Psoas muscle (tissue), 8 donors: ENCODE measurements around the gene TBCK. TPM values are rescaled to one million over a fixed set of nuclear protein-coding genes. Genes with fewer than 3 reads are reported as not detected.

Source experiments
- ATAC-seq, 4 donors: fragments of 200-7000 bp; cut with Tn5 transposase; one replicate each; pipeline ENCODE4 v1.9.1; 2020; ENCODE audit warnings: moderate library complexity in 3 of 4, mild to moderate bottlenecking in 2 of 4
- DNase-seq, 2 donors: peaks; one replicate each; pipeline ENCODE4 v3.0.0-alpha.2; 2020
- H3K27ac ChIP-seq: fragments of 200-600 bp; one replicate; pipeline ENCODE4 v1.8.0; 2022
- H3K27me3 ChIP-seq, 3 donors: fragments of 200-600 bp in 1 of 3; one replicate each; pipeline versions ENCODE4 v1.6.1 to v1.8.0; 2013 to 2022; ENCODE audit warnings: low read length in 2 of 3, mild to moderate bottlenecking in 2 of 3, moderate library complexity in 1 of 3; ENCODE audit not compliant: insufficient read depth in 3 of 3
- H3K36me3 ChIP-seq, 2 donors: fragments of 200-600 bp in 1 of 2; one replicate each; pipeline versions ENCODE4 v1.6.1 to v1.8.0; 2013 to 2022; ENCODE audit warnings: low read depth in 1 of 2, mild to moderate bottlenecking in 1 of 2, moderate library complexity in 1 of 2; ENCODE audit not compliant: insufficient read depth in 1 of 2
- H3K4me1 ChIP-seq: fragments of 200-600 bp; one replicate; pipeline ENCODE4 v1.8.0; 2022
- H3K4me3 ChIP-seq: fragments of 200-600 bp; one replicate; pipeline ENCODE4 v1.8.0; 2022; ENCODE audit warnings: mild to moderate bottlenecking
- H3K9me3 ChIP-seq: fragments of 200-600 bp; one replicate; pipeline ENCODE4 v1.8.0; 2022
- CTCF ChIP-seq: fragments of 200-600 bp; IDR thresholded peaks from one replicate; pipeline ENCODE4 v1.8.0; 2022; ENCODE audit warnings: antibody characterized with exemption
- WGBS, 3 donors: extraction: QIAGEN DNeasy Blood & Tissue Kit; methylation state at CpG; one replicate each; pipeline versions ENCODE4 v1.1.6 to v1.1.7; 2013; 5-methylcytosine and 5-hydroxymethylcytosine counted together
- intact Hi-C, 2 donors: fragments of 100-400 bp; cut with DNase I; formaldehyde crosslinking; loops; one replicate each; pipeline versions ENCODE4 v1.11.0 to v1.14.2; 2022
- polyA plus RNA-seq, 3 donors: library from polyadenylated mRNA; stranded (reverse); fragments of 200-250 nt; gene quantifications; one replicate each; pipeline ENCODE4 v1.2.3, GENCODE V29; 2013
- total RNA-seq, 4 donors: library from RNA; stranded (reverse); fragmentation: NEBNext Ultra II Directional in 2 of 4; extraction: Animal tissue kit (Norgen Biotek cat#: 25700) in 2 of 4; gene quantifications; one replicate each; pipeline versions ENCODE4 v1.2.1 to v1.2.4, GENCODE V29; 2021 to 2023
- donor health status: healthy with polysubstance abuse.
- donor health status: DM: no; HTN: no; CAD: no; lungs with moderate emphysema.
- donor health status: Bipolar disorder and iron deficiency.
- donor health status: healthy.
- donor health status: DM: yes; HTN: yes; CAD: no.
- donor health status: DM: no; HTN: no; CAD: no.
- donor health status: DM: no; HTN: no; CAD: no.
- donor health status: DM: yes; HTN: yes; CAD: no.

The TBCK gene
- total and polyA plus RNA-seq, 7 donors = 1.9 to 16.8 (median 9.7) TPM

- H3K4me1 ChIP-seq = no peaks in the 10 kb centered on the region
- no peak overlapping the region for H3K27ac ChIP-seq
- H3K36me3 ChIP-seq = no peaks in the 10 kb centered on the region
- no peaks in the 10 kb centered on the region for H3K27me3 ChIP-seq
- peaks cover 5% of the 10 kb centered on the region for H3K9me3 ChIP-seq
- DNase-seq (no peak), ATAC-seq (no peak)
- intact Hi-C loops = no loop called here
- no peak overlapping the region for H3K4me3 ChIP-seq
- TF ChIP-seq CTCF = no peak
Measured at GRCh38 chr4:106033469-106033868, 282.5 kb downstream of the TBCK start.

- Histone ChIP-seq H3K4me3 (no peak overlapping the region), H3K27ac (no peak overlapping the region), H3K36me3 (no peaks in the 10 kb centered on the region), H3K27me3 (no peaks in the 10 kb centered on the region), H3K9me3 (peaks cover 5% of the 10 kb centered on the region), H3K4me1 (no peaks in the 10 kb centered on the region)
- TF ChIP-seq CTCF = no peak
- ATAC-seq (peak in 1 of 4 donors; percentile 38), DNase-seq (no peak)
- WGBS, 3 donors = 70 to 81% (median 78%) methylated on average over 1 of the region's 1 CpG
- intact Hi-C loops = no loop called here
Measured at GRCh38 chr4:106032851-106033286, 283.1 kb downstream of the TBCK start.

GRCh38 chr4:106022454-106022853 lies 293.6 kb downstream of the TBCK start:
- H3K4me1 ChIP-seq = no peaks in the 10 kb centered on the region
- H3K36me3 ChIP-seq = no peaks in the 10 kb centered on the region
- H3K27ac ChIP-seq = no peak overlapping the region
- ATAC-seq = no peak
- DNase-seq = no peak
- H3K9me3 ChIP-seq = no peaks in the 10 kb centered on the region
- no peaks in the 10 kb centered on the region for H3K27me3 ChIP-seq
- TF ChIP-seq CTCF = no peak
- WGBS, 3 donors = 88 to 100% (median 94%) methylated on average over 2 of the region's 2 CpGs
- intact Hi-C loops = no loop called here
- no peak overlapping the region for H3K4me3 ChIP-seq

- Histone ChIP-seq H3K36me3 (no peaks in the 10 kb centered on the region), H3K27me3 (no peaks in the 10 kb centered on the region), H3K9me3 (no peaks in the 10 kb centered on the region), H3K4me1 (no peaks in the 10 kb centered on the region), H3K27ac (no peak overlapping the region), H3K4me3 (no peak overlapping the region)
- intact Hi-C loops = no loop called here
- DNase-seq (no peak), ATAC-seq (no peak)
- no peak for TF ChIP-seq CTCF
- 89 to 96% (median 94%) methylated on average over 5 of the region's 5 CpGs for WGBS, 3 donors
Measured at GRCh38 chr4:106021737-106022410, 294.1 kb downstream of the TBCK start.

- Histone ChIP-seq H3K4me3 (no peak overlapping the region), H3K9me3 (no peaks in the 10 kb centered on the region), H3K4me1 (no peaks in the 10 kb centered on the region), H3K27me3 (no peaks in the 10 kb centered on the region), H3K27ac (no peak overlapping the region), H3K36me3 (no peaks in the 10 kb centered on the region)
- intact Hi-C loops = no loop called here
- peak in 1 of 4 donors; percentile 41 for ATAC-seq
- TF ChIP-seq CTCF = no peak
- no peak for DNase-seq
Measured at GRCh38 chr4:106019771-106020170, 296.2 kb downstream of the TBCK start.
